Measurements from ENCODE around the gene CORO2B.

Gene CORO2B

DNA sequence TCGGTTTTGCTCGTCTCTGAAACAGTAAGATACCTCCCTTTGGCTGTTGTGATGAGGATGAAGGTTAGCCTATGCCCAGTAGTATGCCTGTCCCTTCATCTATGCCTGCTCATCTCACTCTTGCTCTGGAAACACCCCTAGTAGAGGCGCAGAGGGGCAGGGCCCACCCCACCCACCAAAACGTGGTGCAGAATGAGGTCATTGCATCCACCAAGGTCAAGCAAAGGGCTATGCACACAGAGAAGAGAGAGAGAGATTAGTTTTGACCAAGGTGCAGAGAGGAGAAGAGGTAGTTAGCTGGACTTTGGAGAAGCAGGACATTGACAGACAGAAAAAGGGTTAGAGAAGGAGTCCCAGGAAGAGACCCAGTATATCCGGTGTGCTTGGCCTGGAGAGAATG is 119.9 kb downstream of the CORO2B start:
- no peak overlapping the region for H3K4me3 ChIP-seq (ENCODE audit: low read depth, low read length)
- in situ Hi-C loops (cut with HindIII; ENCODE audit: low sequenced_read_pairs): no loop called here
- TF ChIP-seq CTCF (IDR thresholded peaks at IDR 0.05; ENCODE audit: low read depth, low read length, missing control alignments): no peak
- no peak for DNase-seq (ENCODE audit: low read depth)

GRCh38 chr15:68699124-68699880 is 120.5 kb downstream of the CORO2B start:
- H3K4me3 ChIP-seq (ENCODE audit: low read depth, low read length): no peak overlapping the region
- no peak for TF ChIP-seq CTCF (IDR thresholded peaks at IDR 0.05; ENCODE audit: low read depth, low read length, missing control alignments)
- in situ Hi-C loops (cut with HindIII; ENCODE audit: low sequenced_read_pairs): no loop called here
- DNase-seq (ENCODE audit: low read depth): no peak

DNA sequence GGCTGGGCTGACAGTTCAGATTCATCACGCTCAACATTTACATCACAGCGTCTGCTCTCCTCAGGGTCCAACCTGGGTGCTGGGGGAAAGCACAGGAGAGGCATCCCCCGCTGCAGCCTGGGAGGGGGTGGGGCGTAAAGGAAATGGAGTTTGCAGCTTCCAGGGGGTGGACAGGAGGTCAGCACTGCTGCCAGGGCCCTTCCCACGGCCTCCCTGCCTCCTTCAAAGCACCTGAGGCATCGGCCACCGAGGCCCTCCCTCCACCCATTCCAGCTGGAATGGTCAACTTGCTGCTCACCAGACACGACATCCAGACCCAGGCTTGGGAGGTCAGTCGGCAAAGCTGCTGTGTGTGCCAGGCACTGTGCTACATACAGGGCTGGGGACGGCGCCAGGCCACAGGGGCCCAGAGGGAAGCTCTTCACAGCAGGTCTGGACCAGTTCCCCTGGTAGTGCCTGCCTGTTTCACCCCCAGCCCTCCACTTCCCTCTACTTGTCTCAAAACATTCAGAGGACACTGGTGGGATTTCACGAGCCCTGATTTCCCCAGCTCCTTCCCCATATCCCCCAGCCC is 121.2 kb downstream of the CORO2B start:
- no peak for TF ChIP-seq CTCF (IDR thresholded peaks at IDR 0.05; ENCODE audit: low read depth, low read length, missing control alignments)
- in situ Hi-C loops (cut with HindIII; ENCODE audit: low sequenced_read_pairs): no loop called here
- no peak for DNase-seq (ENCODE audit: low read depth)
- no peak overlapping the region for H3K4me3 ChIP-seq (ENCODE audit: low read depth, low read length)

GRCh38 chr15:68700455-68701123 is 121.8 kb downstream of the CORO2B start:
- H3K4me3 ChIP-seq (ENCODE audit: low read depth, low read length): no peak overlapping the region
- TF ChIP-seq CTCF (IDR thresholded peaks at IDR 0.05; ENCODE audit: low read depth, low read length, missing control alignments): no peak
- in situ Hi-C loops (cut with HindIII; ENCODE audit: low sequenced_read_pairs): no loop called here
- peak; percentile 41 for DNase-seq (ENCODE audit: low read depth)

DNA sequence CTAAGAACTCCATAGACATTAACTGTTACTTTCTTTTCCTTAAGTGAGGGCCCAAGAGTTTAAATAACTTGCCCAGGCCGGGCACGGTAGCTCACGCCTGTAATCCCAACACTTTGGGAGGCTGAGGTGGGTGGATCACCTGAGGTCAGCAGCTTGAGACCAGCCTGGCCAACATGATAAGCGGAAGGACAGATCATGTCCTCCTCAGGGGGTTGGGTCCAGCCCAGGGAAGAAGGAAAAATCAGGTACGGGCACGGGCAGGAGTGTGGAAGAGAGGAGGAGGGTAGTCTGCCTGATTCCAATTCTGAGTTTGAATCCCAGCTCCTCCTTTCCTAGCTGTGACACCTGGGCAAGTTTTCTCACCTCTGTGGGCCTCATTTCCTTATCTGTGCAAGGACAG is 123.1 kb downstream of the CORO2B start:
- in situ Hi-C loops (cut with HindIII; ENCODE audit: low sequenced_read_pairs): no loop called here
- H3K4me3 ChIP-seq (ENCODE audit: low read depth, low read length): no peak overlapping the region
- TF ChIP-seq CTCF (IDR thresholded peaks at IDR 0.05; ENCODE audit: low read depth, low read length, missing control alignments): no peak
- DNase-seq (ENCODE audit: low read depth): no peak

DNA sequence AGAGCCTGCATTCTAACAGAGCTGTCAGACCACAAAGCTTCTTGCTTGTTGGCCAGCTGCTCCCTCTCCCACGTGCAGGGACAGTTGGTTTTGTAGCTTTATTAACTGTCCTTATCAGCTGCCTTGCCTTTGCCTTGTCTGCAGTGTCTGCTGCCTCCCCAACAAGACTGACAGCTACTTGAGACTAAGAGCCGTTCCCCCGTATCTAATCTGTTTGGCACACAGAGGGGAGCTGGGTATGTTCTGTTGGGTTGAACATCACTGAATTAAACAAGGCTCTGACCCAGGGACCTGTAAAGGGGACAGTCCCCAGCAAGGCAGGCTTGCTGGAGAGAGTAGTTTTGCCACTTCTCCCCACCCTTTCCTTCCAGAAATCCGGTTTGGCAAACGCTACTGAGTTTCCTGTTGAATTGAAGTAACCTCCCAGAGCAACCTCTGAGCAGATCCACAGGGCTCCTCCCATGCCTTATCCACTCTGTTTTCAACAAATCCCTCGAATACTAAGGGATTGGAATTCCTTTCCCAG is 125.8 kb downstream of the CORO2B start:
- in situ Hi-C loops (cut with HindIII; ENCODE audit: low sequenced_read_pairs): no loop called here
- TF ChIP-seq CTCF (IDR thresholded peaks at IDR 0.05; ENCODE audit: low read depth, low read length, missing control alignments): no peak
- H3K4me3 ChIP-seq (ENCODE audit: low read depth, low read length): no peak overlapping the region
- no peak for DNase-seq (ENCODE audit: low read depth)

Measured in astrocyte of the cerebellum (primary cell).